WTC11 (cell line): ENCODE measurements around the gene PODN.

Experiments used
- CTCF ChIP-seq: fragments of 200-600 bp; IDR thresholded peaks from 2 replicates; pipeline ENCODE4 v1.8.0; 2022; ENCODE audit warnings: antibody characterized with exemption
- GRHL2 ChIP-seq: fragments of 250-450 bp; sonication (Bioruptor Pico); IDR thresholded peaks from 2 replicates; pipeline ENCODE4 v1.8.0; 2022; ENCODE audit warnings: mild to moderate bottlenecking, moderate library complexity; ENCODE audit not compliant: insufficient replicate concordance, severe bottlenecking
- NFE2L1 ChIP-seq: sonication (generic); formaldehyde crosslinking; IDR thresholded peaks from 2 replicates; pipeline ENCODE4 v1.8.1; 2023; ENCODE audit warnings: missing genetic modification reagents
- SMAD3 ChIP-seq: sonication (generic); formaldehyde crosslinking; IDR thresholded peaks from 2 replicates; pipeline ENCODE4 v1.8.0; 2022; ENCODE audit warnings: missing genetic modification reagents, mild to moderate bottlenecking, borderline replicate concordance
- SP1 ChIP-seq: sonication (generic); formaldehyde crosslinking; conservative IDR thresholded peaks from 2 replicates; pipeline ENCODE4 v1.8.1; 2022; ENCODE audit warnings: missing genetic modification reagents
- ZBTB43 ChIP-seq: sonication (generic); formaldehyde crosslinking; IDR thresholded peaks from 2 replicates; pipeline ENCODE4 v1.8.1; 2023; ENCODE audit warnings: mild to moderate bottlenecking, missing genetic modification reagents
- ZNF138 ChIP-seq: sonication (generic); formaldehyde crosslinking; conservative IDR thresholded peaks from 2 replicates; pipeline ENCODE4 v1.8.1; 2022; ENCODE audit warnings: mild to moderate bottlenecking, moderate library complexity, missing genetic modification reagents

GRCh38 chr1:53122201-53122885 is 60.3 kb downstream of the PODN start:
- TF ChIP-seq SP1, result no peak
- TF ChIP-seq CTCF, result no peak
- TF ChIP-seq GRHL2 (CRISPR knock-in tag), result no peak
- TF ChIP-seq ZNF138 (CRISPR knock-in tag), result no peak
- no peak for TF ChIP-seq NFE2L1 (CRISPR knock-in tag)
- no peak for TF ChIP-seq ZBTB43
- TF ChIP-seq SMAD3 (CRISPR knock-in tag), result no peak
